HG03095 (cell line): ENCODE data around the gene MECR.
"Not testable (repeated sequence)": the region's sequence is repeated elsewhere in the genome, so short reads cannot be mapped to it uniquely, and the experiment has no call there.

Source experiments
- ATAC-seq: cut with Tn5 transposase; IDR thresholded peaks from one replicate; pipeline ENCODE4 v1.9.1; 2021; ENCODE audit warnings: moderate library complexity; ENCODE audit not compliant: unreplicated experiment

MECR gene

GRCh38 chr1:29237129-29237821 lies 6.5 kb upstream of the MECR start:
- no peak for ATAC-seq

- no peak for ATAC-seq
These were observed 6.0 kb upstream of the MECR start for GRCh38 chr1:29236712-29237128.

- ATAC-seq = peak; percentile 70
These were observed 5.4 kb upstream of the MECR start, which contains the start of gene PTPRU for GRCh38 chr1:29235955-29236711. TSS of gene PTPRU (plus strand) at chr1:29236522. CDS start at chr1:29236645, 123 bp downstream.

GRCh38 chr1:29234881-29235280 lies 4.1 kb upstream of the MECR start:
- ATAC-seq = not testable (repeated sequence)

GRCh38 chr1:29234471-29234870 lies 3.7 kb upstream of the MECR start:
- ATAC-seq = no peak

- ATAC-seq = no peak
These were observed 3.0 kb upstream of the MECR start for GRCh38 chr1:29233693-29234092.

GRCh38 chr1:29232387-29232786 lies 1.7 kb upstream of the MECR start:
- ATAC-seq = no peak

GRCh38 chr1:29230204-29230552 lies 556 bp downstream of the MECR start:
- peak; percentile 6 for ATAC-seq

- no peak for ATAC-seq
These were observed 3.2 kb downstream of the MECR start for GRCh38 chr1:29227511-29227910.

- no peak for ATAC-seq
These were observed 5.4 kb downstream of the MECR start for GRCh38 chr1:29225361-29225760.

- ATAC-seq = no peak
These were observed 6.3 kb downstream of the MECR start for GRCh38 chr1:29224356-29224837.

- ATAC-seq = no peak
These were observed 7.2 kb downstream of the MECR start for GRCh38 chr1:29223521-29223920.

GRCh38 chr1:29222686-29223085 lies 8.0 kb downstream of the MECR start:
- ATAC-seq = no peak

GRCh38 chr1:29222260-29222659 lies 8.5 kb downstream of the MECR start:
- not testable (repeated sequence) for ATAC-seq

GRCh38 chr1:29221296-29221695 lies 9.4 kb downstream of the MECR start:
- ATAC-seq = no peak

- no peak for ATAC-seq
These were observed 12.5 kb downstream of the MECR start for GRCh38 chr1:29218223-29218622.

GRCh38 chr1:29217633-29218032 lies 13.1 kb downstream of the MECR start:
- ATAC-seq = no peak

- ATAC-seq = no peak
These were observed 17.7 kb downstream of the MECR start for GRCh38 chr1:29213055-29213454.

GRCh38 chr1:29211086-29212030 lies 19.4 kb downstream of the MECR start:
- ATAC-seq = no peak

GRCh38 chr1:29210278-29211085 lies 20.3 kb downstream of the MECR start:
- ATAC-seq = no peak
